ENCODE measurements around the gene LRRN3. TPM values are rescaled to one million over a fixed set of nuclear protein-coding genes. Genes with fewer than 3 reads are reported as not detected.

Gene LRRN3
- total RNA-seq, 1 experiment from 2014 or later, result not detected

DNA sequence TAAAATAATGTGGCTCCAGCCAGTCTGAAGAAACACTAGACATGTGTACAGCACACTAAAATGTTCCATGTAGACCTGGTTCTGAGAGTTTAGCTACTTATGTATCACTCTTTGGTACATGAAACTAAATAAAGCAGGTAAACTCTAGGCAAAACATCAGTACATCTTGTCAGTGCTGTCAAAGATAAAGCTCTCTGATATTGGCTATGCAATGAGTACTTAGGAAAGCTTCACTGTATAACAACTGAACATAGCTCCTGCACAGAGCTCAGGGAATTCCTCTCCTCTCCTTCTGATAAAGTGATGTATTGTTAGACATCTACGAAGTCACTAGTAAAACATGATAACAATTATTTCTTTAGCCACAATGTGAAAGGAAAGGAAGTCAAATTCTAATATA, 3.5 kb downstream of the LRRN3 start:
- DNase-seq, result no peak
- no TSS peak for BruUV-seq (replicated peaks)
- Mint-ChIP-seq H3K27ac (ENCODE audit: unreplicated experiment) (no peak overlapping the region), H3K9me3 (ENCODE audit: low read depth, unreplicated experiment) (no peaks in the 10 kb centered on the region), H3K27me3 (ENCODE audit: unreplicated experiment) (no peaks in the 10 kb centered on the region), H3K4me1 (ENCODE audit: low read depth, unreplicated experiment) (no peaks in the 10 kb centered on the region), H3K36me3 (ENCODE audit: insufficient read depth, unreplicated experiment) (no peaks in the 10 kb centered on the region), H3K4me3 (ENCODE audit: low read depth, unreplicated experiment) (no peak overlapping the region)
- TF ChIP-seq, protein P1, sequence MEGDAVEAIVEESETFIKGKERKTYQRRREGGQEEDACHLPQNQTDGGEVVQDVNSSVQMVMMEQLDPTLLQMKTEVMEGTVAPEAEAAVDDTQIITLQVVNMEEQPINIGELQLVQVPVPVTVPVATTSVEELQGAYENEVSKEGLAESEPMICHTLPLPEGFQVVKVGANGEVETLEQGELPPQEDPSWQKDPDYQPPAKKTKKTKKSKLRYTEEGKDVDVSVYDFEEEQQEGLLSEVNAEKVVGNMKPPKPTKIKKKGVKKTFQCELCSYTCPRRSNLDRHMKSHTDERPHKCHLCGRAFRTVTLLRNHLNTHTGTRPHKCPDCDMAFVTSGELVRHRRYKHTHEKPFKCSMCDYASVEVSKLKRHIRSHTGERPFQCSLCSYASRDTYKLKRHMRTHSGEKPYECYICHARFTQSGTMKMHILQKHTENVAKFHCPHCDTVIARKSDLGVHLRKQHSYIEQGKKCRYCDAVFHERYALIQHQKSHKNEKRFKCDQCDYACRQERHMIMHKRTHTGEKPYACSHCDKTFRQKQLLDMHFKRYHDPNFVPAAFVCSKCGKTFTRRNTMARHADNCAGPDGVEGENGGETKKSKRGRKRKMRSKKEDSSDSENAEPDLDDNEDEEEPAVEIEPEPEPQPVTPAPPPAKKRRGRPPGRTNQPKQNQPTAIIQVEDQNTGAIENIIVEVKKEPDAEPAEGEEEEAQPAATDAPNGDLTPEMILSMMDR (IDR thresholded peaks at IDR 0.05; ENCODE audit: unreplicated experiment), result no peak
- CTCF ChIA-PET, result no interaction called here
- intact Hi-C loops (cut with micrococcal nuclease; ENCODE audit: unreplicated experiment), result no loop called here

DNA sequence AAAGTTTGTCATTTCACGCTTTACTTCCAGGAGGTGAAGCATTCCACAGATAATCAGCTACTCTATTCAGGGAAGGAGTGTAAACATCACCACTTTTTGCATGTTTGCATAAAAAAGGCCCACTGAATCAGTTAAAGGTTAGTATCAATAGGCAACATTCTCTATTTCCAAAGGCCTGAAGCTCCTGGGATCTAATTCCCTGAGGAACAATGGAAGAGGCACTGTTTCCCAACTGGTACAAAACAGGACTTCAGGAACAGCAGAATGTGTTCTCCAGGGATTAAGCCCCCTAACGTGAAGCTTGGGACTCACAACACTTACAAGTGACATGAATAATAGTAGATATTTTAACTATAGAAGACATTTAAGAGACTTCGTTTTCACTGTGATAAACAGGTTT, 6.1 kb downstream of the LRRN3 start:
- no TSS peak for BruUV-seq (replicated peaks)
- TF ChIP-seq, protein P1 (IDR thresholded peaks at IDR 0.05; ENCODE audit: unreplicated experiment), result no peak
- no peaks in the 10 kb centered on the region for H3K9me3 Mint-ChIP-seq (ENCODE audit: low read depth, unreplicated experiment)
- intact Hi-C loops (cut with micrococcal nuclease; ENCODE audit: unreplicated experiment), result no loop called here
- no peaks in the 10 kb centered on the region for H3K36me3 Mint-ChIP-seq (ENCODE audit: insufficient read depth, unreplicated experiment)
- no peak overlapping the region for H3K4me3 Mint-ChIP-seq (ENCODE audit: low read depth, unreplicated experiment)
- H3K27ac Mint-ChIP-seq (ENCODE audit: unreplicated experiment), result no peak overlapping the region
- peaks cover 2% of the 10 kb centered on the region for H3K4me1 Mint-ChIP-seq (ENCODE audit: low read depth, unreplicated experiment)
- DNase-seq, result no peak
- no peaks in the 10 kb centered on the region for H3K27me3 Mint-ChIP-seq (ENCODE audit: unreplicated experiment)
- CTCF ChIA-PET, result no interaction called here

DNA sequence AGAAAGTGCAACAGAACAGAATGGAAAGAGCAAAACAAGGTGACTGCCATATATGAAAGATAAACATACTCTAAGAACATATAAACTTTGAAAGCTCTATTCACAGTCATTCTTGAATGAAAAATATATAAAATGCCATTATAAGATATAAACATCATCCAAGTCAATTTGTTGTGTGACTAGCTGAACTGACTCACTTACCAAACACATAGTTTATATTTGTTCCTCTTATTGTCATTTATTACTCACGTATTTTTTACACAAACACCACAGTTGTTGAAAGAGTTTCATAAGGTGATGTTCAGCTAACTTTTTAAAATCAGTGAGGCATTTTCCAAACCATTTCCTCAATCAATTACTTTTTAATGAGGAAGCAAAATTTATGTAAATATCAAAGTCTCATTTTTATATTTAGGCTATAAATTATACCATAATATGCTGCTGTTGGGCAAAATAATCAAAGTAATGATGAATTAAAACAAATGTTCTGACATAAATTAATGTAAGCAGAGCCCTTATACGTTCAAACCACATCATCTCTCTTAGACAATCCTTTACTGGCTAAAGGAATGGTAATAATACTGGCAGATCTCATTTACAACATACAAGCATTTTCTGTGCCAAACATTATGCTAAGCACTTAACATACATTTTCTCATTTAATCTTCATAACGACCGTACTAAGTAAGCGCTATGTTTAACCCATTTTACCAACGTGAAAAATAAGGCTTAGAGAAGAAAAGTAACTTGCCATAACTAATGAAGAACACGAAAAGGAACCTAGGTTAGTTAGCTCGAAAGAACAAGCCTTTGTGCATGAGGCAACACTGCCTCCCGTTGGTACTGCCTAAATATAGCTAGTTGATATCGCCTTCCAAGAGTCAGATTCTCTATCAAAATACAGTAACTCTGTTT, 7.3 kb downstream of the LRRN3 start:
- Mint-ChIP-seq H3K27me3 (ENCODE audit: unreplicated experiment) (no peaks in the 10 kb centered on the region), H3K27ac (ENCODE audit: unreplicated experiment) (no peak overlapping the region), H3K4me1 (ENCODE audit: low read depth, unreplicated experiment) (peaks cover 15% of the 10 kb centered on the region), H3K4me3 (ENCODE audit: low read depth, unreplicated experiment) (no peak overlapping the region), H3K9me3 (ENCODE audit: low read depth, unreplicated experiment) (no peaks in the 10 kb centered on the region), H3K36me3 (ENCODE audit: insufficient read depth, unreplicated experiment) (no peaks in the 10 kb centered on the region)
- DNase-seq, result peak; percentile 35
- BruUV-seq (replicated peaks), result no TSS peak
- TF ChIP-seq, protein P1 (IDR thresholded peaks at IDR 0.05; ENCODE audit: unreplicated experiment), result no peak
- CTCF ChIA-PET, result interaction anchor here (0.6 to 1.0 kb wide), 3 partner anchors 61 to 330 kb away, joined by 3 to 4 read pairs (median 4); no protein-coding TSS in a partner anchor
- intact Hi-C loops (cut with micrococcal nuclease; ENCODE audit: unreplicated experiment), result loop anchor here (2.0 kb wide), 1 partner anchor 1253 kb away; no protein-coding TSS in a partner anchor

DNA sequence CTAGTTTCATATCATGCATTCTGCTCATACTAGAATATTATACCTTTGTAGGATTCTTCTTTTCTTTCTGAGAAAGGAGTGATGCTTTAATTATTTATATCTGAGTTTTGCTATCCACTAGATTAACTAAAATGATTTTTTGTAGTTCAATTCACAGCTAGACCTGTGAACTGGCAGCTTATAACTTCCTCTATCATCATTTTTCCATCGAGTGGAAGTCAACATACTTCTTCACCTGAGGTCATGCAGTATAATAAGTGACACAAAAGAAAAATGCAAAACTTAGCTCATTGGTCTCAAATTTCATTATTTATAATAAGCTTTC, 8.0 kb downstream of the LRRN3 start:
- no peak overlapping the region for H3K4me3 Mint-ChIP-seq (ENCODE audit: low read depth, unreplicated experiment)
- H3K9me3 Mint-ChIP-seq (ENCODE audit: low read depth, unreplicated experiment), result no peaks in the 10 kb centered on the region
- H3K36me3 Mint-ChIP-seq (ENCODE audit: insufficient read depth, unreplicated experiment), result no peaks in the 10 kb centered on the region
- intact Hi-C loops (cut with micrococcal nuclease; ENCODE audit: unreplicated experiment), result loop anchor here (2.0 kb wide), 1 partner anchor 1254 kb away; no protein-coding TSS in a partner anchor
- H3K27me3 Mint-ChIP-seq (ENCODE audit: unreplicated experiment), result no peaks in the 10 kb centered on the region
- BruUV-seq (replicated peaks), result no TSS peak
- TF ChIP-seq, protein P1 (IDR thresholded peaks at IDR 0.05; ENCODE audit: unreplicated experiment), result no peak
- no peak overlapping the region for H3K27ac Mint-ChIP-seq (ENCODE audit: unreplicated experiment)
- peaks cover 21% of the 10 kb centered on the region for H3K4me1 Mint-ChIP-seq (ENCODE audit: low read depth, unreplicated experiment)
- CTCF ChIA-PET, result interaction anchor here (0.5 to 1.0 kb wide), 4 partner anchors 60 to 330 kb away, joined by 3 to 4 read pairs (median 4); no protein-coding TSS in a partner anchor
- DNase-seq, result no peak
